Activated CD8-positive, alpha-beta memory T cell treated with anti-CD3 and anti-CD28 coated beads, Interleukin-2, amount 50 U/mL, for 48 hours (primary cell): ENCODE data around the gene DCAF8.

Experiments used
- DNase-seq: peaks from one replicate; pipeline ENCODE4 v3.0.0-alpha.2; 2020

DCAF8 gene

GRCh38 chr1:160260406-160261382 lies 1.7 kb downstream of the DCAF8 start:
- DNase-seq: no peak

- no peak for DNase-seq
Observed at GRCh38 chr1:160258177-160258798, 4.1 kb downstream of the DCAF8 start.

GRCh38 chr1:160257411-160258015 lies 4.8 kb downstream of the DCAF8 start:
- no peak for DNase-seq

- no peak for DNase-seq
Observed at GRCh38 chr1:160256396-160257046, 5.8 kb downstream of the DCAF8 start.

GRCh38 chr1:160255781-160256300 lies 6.5 kb downstream of the DCAF8 start:
- no peak for DNase-seq

- no peak for DNase-seq
Observed at GRCh38 chr1:160251687-160252526, 10.4 kb downstream of the DCAF8 start.

GRCh38 chr1:160251011-160251410 lies 11.3 kb downstream of the DCAF8 start:
- no peak for DNase-seq

GRCh38 chr1:160247053-160247452 lies 15.3 kb downstream of the DCAF8 start:
- no peak for DNase-seq

- no peak for DNase-seq
Observed at GRCh38 chr1:160245434-160245833, 16.9 kb downstream of the DCAF8 start.

GRCh38 chr1:160244209-160244608 lies 18.1 kb downstream of the DCAF8 start:
- no peak for DNase-seq

GRCh38 chr1:160243767-160244166 lies 18.6 kb downstream of the DCAF8 start:
- DNase-seq: no peak

GRCh38 chr1:160239582-160240299 lies 22.6 kb downstream of the DCAF8 start:
- no peak for DNase-seq

GRCh38 chr1:160238408-160238807 lies 23.9 kb downstream of the DCAF8 start:
- no peak for DNase-seq

- no peak for DNase-seq
Observed at GRCh38 chr1:160237558-160237957, 24.8 kb downstream of the DCAF8 start.

- DNase-seq: no peak
Observed at GRCh38 chr1:160236806-160237205, 25.5 kb downstream of the DCAF8 start.

GRCh38 chr1:160232911-160233310 lies 29.4 kb downstream of the DCAF8 start:
- DNase-seq: no peak

- DNase-seq: no peak
Observed at GRCh38 chr1:160228431-160228830, 33.9 kb downstream of the DCAF8 start.

GRCh38 chr1:160227561-160227960 lies 34.8 kb downstream of the DCAF8 start:
- no peak for DNase-seq

- DNase-seq: no peak
Observed at GRCh38 chr1:160227034-160227433, 35.3 kb downstream of the DCAF8 start.

GRCh38 chr1:160226623-160227022 lies 35.7 kb downstream of the DCAF8 start:
- no peak for DNase-seq

GRCh38 chr1:160225345-160225744 lies 37.0 kb downstream of the DCAF8 start:
- DNase-seq: no peak
